Stimulated activated CD8-positive, alpha-beta memory T cell treated with anti-CD3 and anti-CD28 coated beads, Interleukin-12 subunit alpha, Interleukin-12 subunit beta, amount 100 ng/mL, for 24 hours (primary cell): ENCODE data around the gene JAKMIP3.
"Not testable (repeated sequence)": the region's sequence is repeated elsewhere in the genome, so short reads cannot be mapped to it uniquely, and the experiment has no call there.

ENCODE experiments used
- DNase-seq: peaks from one replicate; pipeline ENCODE4 v3.0.0-alpha.2; 2020; ENCODE audit errors: extremely low read depth

Gene JAKMIP3

DNA sequence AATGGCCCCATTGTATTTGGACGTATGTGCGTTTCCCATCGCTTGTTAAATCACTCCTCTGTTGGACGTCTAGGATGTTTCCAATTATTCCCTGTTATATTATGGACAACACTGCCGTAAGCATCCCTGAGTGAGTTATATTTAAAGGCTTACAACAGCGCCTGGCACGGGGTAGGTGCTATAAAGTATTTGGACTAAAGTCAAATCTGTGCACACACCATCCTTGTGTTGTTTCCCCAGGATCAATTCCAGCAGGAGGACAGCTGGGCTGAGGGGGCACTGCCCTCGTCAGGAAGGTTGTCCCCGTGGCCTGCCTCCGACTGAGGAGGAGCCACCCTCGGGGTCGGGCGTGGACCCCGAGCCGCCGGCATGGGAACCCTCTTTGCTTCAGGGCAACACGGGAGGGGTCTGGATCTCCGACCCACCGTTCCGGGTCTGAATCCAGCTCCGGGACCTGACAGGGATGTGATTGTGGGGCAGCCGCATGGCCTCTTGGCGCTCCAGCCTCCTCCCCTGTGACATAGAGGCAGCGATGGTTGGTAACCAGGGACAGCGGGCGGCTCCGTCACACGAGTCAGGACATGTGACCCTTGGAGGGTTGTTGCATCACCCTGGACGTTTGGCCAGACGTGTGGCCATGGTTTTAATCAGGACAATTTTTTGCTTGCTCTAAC is 1.5 kb upstream of the JAKMIP3 start:
- no peak for DNase-seq

DNA sequence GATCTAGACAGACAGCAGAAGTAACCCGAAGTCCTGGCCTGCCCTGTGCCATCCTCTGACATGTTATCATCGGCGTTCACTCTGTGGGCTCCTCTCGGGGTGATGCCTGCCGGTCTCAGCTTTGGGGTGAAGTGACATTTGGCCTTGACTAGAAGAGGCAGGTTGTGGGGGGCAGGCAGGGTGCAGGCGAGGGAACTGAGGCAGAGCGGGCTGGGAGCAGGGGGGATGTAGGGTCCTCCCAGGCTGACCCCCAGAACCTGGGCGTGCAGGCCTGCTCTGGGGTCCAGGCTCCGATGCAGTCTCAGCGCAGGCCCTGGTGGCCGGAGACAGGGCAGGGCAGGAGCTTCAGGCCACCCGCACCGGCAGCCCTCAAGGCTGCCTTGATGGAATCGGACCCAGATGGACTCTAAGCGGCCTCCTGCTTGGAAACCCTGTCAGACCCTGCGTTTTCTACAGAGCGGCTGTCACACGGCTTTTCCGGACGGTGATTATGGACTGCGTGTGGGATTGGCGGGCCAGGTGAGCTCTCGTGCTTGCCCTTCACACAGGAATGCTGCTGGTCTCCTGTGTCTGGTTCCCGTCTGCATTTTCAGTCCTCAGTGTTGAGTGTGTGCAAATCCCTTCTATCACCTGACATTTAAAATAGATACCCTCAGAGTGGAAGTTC is 842 bp upstream of the JAKMIP3 start:
- DNase-seq, result no peak

DNA sequence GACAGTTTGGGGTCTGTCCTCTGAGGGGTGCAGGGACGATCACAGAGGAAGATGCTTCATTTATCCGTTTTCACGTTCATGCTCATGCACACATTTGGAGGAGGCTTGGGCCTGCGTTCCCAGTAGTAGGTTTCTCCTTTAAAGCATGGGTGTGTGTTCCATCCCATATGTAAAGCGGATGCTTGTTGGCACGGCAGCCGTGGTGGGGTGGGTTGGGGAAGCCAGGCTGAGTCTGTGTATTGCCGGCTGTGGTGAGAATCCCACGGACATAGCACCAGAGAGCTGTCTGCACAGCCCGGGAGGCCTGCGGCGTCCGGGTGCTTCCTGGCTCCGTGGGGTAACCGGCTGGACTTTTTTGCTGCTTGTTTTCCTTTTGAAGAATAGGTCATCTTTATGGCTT is 440 bp downstream of the JAKMIP3 start:
- no peak for DNase-seq

DNA sequence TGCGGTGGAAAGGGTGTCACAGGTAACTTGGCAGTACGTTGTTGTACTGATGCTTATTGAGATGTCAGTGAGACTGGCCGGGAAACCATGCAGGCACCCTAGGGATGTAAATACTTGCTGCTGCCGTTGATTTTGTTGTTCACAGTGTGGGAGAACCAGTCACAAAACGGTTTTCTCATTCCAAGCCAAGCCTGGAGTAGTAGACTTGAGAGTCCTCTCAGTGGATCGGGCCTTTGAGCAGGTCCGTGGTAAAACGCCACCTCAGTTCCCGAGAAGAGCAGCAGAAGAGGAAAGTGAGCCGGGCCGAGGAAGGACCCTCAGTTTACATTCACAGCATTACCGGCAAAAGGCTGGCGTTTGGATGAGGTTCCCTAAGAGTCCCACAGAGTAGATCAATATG is 1.1 kb downstream of the JAKMIP3 start:
- DNase-seq, result no peak

DNA sequence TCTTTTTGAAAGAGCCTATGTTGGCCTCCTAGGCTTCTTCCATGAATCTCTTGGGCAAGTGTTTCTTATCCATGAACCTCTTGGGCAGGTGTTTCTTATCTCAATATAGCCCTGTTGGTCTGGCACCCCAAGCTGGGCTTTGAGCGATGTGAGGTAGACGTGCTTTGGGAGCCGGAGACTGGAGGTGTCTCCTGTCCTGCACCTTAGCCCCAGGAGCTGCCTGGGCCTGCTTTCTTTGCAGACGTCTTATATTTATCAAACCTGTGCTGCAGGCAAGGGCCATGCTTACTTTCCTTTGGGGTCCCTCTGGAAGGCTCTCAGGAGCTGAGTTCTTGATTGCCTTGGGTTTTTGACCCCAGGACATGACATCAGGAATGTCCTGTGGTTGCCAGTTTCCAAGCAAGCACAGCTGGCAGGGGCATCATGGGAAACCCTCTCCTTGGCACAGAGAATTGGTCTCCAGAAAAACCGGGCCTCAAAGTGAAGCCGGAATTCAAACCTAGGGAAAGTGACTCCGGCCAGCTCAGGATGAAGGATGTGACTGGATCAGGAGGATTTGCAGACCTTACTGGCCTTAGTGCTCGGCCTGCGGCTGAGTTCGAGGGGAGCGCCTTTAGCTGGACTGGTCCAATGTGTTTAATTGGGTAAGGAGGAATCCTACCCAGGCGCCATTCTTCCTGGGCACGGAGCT is 2.8 kb downstream of the JAKMIP3 start:
- no peak for DNase-seq

DNA sequence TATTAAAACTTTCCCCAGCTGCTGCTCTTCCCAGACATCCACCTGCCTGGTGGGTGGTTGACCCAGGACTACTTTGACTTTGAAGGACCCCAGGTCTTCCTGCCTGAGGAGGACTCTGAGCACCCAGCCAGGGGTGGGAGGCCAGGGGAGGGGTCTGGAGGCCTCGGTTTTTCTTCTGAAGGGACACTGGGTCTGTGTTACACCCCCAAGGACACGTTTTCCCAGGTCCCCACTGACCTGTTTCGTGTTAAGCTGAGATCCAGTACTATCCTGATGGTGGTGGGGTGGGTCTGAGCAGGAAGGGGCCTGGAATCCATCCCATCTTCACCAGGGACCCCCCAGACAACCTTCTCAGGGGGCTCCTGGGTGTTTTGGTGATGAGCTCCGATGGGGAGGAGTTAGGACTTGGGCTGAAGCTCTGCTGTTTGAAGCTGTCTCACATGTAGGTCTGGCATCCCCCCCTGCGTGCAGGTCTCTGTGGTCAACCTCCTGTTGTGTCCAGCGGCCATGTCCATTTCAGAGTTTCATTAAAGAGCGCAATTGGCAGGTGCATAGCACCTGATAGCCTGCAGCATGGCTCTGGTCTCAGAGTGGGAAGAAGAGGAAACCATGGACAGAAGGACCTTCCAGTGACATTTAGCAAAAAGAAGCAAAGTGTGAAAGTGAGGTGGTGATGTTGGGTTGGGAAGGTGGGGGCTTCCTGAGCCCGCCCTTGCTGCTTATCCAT is 3.5 kb downstream of the JAKMIP3 start:
- no peak for DNase-seq

DNA sequence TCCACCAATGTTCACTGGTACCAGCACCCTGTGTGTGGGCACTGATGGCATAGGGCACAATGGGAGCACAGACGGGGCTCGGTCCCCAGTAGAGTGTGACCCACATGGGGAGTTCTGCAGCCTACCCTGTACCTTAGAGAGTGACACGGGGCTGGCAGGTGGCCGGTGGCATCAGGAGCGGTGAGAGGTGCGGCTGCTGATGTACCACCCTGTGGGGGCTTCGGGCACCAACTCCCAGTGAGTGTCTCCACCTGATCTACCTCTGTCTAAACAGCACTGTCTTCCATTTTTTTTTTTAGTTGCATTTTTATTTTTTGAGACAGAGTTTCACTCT is 4.1 kb downstream of the JAKMIP3 start:
- DNase-seq, result no peak

DNA sequence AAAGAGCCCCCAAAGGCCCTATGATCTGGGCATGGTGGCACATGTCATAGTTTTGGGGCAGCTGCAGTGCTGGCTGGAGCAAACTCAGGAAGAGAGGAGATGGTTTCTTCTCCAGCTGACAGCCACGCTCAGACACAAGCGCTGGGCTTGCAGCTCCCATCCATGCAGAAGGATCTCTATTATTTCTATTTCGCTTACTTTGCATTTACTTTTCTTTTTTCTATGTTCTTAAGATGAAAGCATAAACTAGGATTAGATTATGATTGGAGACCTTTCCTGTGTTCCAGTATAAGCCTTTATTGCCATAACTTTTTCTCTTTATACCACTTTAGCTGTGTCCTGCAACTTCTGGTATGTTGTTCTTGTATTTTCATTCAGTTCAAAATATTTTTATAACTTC is 5.0 kb downstream of the JAKMIP3 start:
- DNase-seq, result no peak

DNA sequence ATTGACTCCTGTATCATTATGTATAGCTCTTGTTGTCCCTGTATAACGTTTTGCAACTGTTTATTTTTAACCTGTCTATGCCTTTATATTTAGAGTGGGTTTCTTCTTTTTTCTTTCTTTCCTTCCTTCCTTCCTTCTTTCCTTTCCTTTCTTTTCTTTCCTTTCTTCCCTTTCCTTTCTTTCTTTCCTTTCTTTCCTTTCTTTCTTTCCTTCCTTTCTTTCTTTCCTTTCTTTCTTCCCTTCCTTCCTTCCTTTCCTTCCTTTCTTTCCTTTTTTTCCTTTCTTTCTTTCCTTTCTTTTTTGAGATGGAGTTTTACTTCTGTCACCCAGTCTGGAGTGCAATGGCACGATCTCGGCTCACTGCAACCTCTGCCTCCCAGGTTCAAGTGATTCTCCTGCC is 5.9 kb downstream of the JAKMIP3 start:
- DNase-seq, result no peak

DNA sequence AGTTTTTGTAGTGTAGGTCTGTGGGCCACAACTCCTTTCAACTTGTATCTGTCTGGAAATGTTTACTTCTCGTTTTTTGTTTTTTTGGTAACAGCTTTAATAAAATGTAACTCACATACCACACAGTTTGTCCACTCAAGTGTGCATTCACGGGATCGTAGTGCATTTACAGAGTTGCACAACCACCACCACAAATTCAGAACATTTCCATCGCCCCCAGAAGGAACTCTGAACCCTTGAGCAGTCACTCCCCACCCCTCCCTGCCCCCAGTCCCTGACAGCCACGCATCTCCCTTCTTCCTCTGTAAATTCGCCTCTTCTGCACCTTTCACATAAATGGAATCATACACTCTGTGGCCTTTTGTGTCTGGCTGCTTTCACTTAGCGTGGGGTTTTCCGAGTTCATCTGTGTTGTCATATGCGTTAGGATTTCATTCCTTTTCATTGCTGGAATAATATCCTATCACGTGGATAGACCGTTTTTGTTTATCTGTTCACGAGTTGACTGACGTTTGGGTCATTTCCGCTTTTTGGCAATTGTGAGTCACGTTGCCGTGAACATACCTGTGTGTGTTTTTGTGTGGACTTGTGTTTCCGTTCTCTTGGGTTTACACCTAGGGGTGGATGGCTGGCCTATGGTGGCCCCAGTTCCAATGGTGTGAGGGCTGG is 10.3 kb downstream of the JAKMIP3 start:
- no peak for DNase-seq

DNA sequence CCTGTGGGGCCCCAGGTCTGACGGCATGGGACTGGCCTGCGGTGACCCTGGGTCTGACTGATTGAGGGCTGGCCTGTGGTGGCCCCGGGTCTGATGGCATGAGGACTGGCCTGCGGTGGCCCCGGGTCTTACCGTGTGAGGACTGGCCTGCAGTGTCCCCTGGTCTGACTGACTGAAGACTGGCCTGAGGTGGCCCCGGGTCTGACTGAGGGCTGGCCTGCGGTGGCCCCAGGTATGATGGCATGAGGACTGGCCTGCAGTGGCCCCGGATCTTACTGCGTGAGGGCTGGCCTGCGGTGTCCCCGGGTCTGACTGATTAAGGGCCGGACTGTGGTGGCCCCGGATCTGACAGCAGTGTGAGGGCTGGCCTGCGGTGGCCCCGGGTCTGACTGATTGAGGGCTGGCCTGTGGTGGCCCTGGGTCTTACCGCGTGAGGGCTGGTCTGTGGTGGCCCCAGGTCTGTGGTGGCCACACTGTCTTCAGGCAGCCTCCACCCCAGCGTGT is 10.9 kb downstream of the JAKMIP3 start:
- DNase-seq, result no peak

DNA sequence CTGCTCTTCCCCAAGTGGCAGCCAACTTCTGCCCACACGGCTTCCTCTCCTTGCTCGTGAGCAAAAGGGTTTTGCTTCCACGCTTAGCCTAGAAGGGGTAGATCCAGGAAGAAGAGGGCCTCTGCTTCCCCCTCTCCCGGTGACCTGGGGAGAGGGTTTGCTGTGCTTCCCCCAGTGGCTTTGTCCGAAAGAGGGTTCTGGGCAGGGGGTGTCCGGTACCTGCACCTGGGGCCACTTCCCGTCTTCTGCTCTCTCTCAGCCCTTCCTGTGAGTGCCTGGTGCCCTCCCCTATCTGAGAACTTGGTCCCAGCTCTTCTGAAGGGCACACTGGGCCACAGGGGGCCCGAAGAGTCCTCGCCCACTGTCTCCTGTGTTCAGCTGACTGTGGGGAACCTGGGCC is 11.3 kb downstream of the JAKMIP3 start:
- no peak for DNase-seq

DNA sequence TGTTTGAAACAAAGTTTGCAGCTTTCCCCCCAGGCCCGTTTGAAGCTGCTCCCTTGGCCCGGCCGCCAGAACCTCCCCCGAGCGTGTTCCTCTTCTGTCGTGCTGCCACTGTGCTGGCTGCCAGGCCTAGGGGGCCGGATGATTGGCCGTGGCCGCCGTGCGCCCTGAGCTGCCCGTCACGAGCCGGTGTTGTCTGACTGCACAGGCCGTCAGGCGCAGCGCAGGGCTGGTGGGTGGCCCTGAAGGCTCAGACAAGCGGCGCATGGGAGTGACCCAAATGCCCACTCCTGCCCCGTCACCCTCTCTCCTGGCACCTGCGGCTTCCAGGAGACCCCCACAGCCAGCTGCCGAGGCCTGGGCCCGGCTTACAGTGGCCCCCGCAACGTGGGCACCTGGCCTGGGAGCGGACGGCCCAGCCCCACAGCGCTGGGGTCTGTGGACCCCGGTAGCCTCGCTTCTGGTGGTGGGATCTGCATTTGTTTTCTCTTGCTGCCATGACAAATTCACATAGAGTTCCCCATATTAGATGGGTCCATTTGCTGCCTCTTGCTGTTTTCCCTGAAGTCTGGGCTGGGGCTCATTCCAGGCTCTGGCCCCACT is 13.1 kb downstream of the JAKMIP3 start:
- no peak for DNase-seq

DNA sequence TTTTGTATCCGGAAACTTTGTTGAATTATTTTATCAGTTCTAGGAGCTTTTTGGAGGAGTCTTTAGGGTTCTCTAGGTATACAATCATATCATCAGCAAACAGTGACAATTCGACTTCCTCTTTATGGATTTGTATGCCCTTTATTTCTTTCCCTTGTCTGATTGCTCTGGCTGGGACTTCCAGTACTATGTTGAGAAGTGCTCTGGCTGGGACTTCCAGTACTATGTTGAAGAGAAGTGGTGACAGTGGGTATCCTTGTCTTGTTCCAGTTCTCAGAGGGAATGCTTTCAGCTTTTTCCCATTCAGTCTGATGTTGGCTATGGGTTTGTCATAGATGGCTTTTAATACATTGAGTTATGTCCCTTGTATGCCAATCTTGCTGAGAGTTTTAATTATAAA is 18.6 kb downstream of the JAKMIP3 start:
- not testable (repeated sequence) for DNase-seq

DNA sequence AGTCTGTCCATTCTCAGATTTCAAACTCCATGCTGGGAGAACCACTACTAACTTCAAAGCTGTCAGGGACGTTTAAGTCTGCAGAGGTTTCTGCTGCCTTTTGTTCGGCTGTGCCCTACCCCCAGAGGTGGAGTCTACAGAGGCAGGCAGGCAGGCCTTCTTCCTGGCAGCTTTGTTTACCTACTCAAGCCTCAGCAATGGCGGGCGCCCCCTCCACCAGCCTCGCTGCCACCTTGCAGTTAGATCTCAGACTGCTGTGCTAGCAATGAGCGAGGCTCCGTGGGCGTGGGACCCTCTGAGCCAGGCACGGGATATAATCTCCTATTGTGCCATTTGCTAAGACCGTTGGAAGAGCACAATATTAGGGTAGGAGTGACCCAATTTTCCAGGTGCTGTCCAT is 27.5 kb downstream of the JAKMIP3 start:
- DNase-seq, result not testable (repeated sequence)

DNA sequence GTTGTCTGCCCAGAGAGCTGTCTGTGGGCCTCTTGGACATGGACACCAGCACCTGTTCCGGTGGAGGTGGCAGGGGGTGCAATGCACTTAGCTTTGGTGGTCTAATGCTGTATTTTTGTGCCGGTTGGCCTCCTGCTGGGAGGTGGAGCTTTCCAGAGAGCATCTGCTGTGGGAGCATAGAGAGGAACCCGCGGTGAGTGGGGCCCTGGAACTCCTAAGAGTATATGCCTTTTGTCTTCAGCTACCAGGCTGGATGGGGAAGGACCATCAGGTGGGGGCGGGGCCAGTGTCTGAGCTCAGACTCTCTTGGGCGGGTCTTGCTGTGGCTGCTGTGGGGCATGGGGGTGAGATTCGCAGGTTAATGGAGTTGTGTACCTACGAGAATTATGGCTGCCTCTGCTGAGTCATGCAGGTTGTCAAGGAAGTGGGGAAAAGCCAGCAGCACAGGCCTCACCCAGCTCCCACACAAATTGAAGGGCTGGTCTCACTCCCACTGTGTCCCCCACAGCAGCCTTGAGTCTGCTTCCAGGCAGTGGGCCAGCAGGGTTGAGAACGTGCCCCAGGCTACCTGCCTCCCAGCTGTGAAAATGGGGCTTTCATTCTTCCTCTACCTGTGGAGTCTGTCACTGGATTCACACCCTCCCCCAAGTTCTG is 29.0 kb downstream of the JAKMIP3 start:
- no peak for DNase-seq

DNA sequence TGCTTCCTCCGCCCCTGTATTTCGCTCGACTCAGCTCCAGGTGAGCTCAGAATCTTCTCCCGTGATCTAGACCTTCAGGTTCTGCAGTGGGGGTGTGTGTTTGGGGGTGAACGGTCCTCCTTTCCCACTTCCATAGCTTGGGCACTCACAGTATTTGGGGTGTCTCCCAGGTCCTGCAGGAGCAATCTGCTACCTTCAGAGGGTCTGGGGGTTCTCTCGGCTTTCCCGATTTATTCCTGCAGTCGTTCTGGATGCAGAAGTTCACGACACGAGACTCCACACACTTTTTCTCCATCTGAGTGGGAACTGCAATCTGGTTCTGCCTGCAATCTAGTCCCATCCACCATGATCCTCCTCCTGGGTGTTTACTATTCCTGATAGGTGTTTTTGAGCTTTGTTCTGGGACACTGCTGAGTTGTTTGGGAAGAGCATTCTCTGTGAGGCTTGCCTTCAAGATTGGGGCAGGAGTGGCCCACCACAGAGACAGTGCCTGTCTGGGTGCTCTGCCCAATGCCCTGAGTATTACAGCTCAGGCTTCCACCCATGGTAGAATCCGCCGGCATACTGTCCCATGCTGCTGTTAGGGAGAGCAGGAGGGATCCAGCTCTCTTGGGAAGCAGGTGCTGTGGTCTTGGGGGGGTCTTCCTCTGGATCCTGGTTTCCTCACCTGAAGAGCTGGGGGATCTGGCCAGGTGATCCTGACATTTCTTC is 29.8 kb downstream of the JAKMIP3 start:
- no peak for DNase-seq

DNA sequence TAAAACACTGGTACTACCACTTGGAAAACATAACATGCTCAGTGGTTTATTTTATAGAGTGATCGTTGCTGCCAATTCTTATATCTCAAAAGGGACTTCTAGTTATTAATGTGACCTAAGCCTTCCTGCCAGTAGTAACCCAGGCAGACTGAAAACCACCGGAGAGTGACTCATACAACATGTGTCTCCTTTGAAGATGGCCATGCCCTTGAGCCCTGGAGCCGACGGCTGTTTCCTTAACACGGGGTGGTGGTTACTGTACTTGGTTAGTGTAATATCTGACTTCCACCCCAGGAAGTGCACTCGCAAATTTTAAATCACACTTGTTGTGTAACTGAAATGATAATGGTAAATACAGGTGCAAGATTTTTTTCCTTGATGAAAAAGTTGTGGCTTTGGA is 30.5 kb downstream of the JAKMIP3 start:
- DNase-seq, result no peak

DNA sequence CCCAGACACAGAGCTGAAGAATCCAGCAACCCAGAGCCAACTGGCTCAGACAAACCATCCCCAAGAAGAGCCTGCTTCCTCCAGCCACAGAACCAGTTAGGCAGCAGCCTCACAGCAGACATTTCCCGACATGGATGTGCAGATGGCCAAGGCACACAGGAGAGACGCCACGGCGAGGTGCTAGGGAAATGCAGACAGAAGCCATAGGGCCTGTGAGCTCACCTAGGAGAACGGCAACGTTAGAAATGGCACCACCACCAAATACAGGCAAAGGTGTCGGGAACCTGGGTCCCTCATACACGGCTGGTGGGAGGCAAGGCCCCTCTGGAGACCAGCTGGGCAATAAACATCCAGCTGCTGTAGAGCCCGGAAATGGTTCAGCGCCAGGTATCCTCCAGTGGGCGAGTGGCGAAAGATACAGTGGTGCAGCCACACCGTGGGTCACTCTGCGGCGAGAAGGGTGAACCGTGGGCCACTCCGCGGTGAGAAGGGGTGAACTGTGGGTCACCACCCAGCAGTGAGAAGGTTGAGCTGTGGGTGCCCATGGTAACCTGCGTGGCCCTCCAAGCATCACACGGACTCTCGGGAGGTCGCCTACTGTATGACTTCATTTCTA is 31.2 kb downstream of the JAKMIP3 start:
- no peak for DNase-seq
